Measurements from ENCODE around the gene TULP4.

DNA sequence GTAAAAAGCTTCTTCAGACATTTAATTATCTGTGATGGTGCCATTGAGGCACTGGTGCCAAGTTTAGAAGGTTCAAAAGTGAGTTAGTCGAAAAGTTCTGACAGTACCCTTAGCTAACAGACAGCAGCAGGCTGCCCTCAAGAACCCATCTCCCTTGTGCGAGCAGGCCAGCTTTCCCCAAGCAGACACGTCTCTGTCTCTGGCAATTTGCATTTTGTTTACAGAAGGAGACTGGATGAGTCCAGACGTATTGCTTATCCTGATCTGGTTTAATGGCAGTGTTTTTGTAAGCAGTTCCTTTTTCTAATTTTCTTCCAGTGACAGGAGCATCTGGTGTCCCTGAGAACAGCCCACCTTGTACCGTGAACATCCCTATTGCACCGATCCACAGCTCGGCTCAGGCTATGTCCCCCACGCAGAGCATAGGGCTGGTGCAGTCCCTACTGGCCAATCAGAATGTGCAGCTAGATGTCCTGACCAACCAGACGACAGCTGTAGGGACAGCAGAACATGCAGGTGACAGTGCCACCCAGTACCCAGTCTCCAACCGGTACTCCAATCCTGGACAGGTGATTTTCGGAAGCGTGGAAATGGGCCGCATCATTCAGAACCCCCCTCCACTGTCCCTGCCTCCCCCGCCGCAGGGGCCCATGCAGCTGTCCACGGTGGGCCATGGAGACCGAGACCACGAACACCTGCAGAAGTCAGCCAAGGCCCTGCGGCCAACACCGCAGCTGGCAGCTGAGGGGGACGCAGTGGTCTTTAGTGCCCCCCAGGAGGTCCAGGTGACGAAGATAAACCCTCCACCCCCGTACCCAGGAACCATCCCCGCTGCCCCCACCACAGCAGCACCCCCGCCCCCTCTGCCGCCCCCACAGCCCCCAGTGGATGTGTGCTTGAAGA is 189.3 kb downstream of the TULP4 start:
- TF ChIP-seq SP1 (IDR thresholded peaks at IDR 0.05; ENCODE audit: low read depth, low read length) (no peak), NANOG (IDR thresholded peaks at IDR 0.05; ENCODE audit: insufficient read depth, low read depth, low read length, poor library complexity, severe bottlenecking) (no peak), EZH2 (IDR thresholded peaks at IDR 0.05; ENCODE audit: low read depth, low read length, severe bottlenecking) (no peak), BRCA1 (IDR thresholded peaks at IDR 0.05; ENCODE audit: low read depth, low read length) (no peak), CHD2 (IDR thresholded peaks at IDR 0.05; ENCODE audit: low read length) (no peak), TAF1 (IDR thresholded peaks at IDR 0.05; ENCODE audit: low read depth, low read length) (no peak), POLR2A (IDR thresholded peaks at IDR 0.05; ENCODE audit: control extremely low read depth in 1 of 2, low read depth in 2 of 2, low read length in 2 of 2) (no peak), RAD21 (IDR thresholded peaks at IDR 0.05 in 1 of 2, conservative IDR thresholded peaks at IDR 0.05 in 1 of 2; ENCODE audit: low read depth in 2 of 2, low read length in 2 of 2) (no peak), TCF12 (IDR thresholded peaks at IDR 0.05; ENCODE audit: low read depth, low read length) (no peak), SUZ12 (IDR thresholded peaks at IDR 0.05; ENCODE audit: low read length) (no peak), KDM1A (IDR thresholded peaks at IDR 0.05; ENCODE audit: borderline replicate concordance, low read length) (no peak)
- TF ChIP-seq, protein P1, sequence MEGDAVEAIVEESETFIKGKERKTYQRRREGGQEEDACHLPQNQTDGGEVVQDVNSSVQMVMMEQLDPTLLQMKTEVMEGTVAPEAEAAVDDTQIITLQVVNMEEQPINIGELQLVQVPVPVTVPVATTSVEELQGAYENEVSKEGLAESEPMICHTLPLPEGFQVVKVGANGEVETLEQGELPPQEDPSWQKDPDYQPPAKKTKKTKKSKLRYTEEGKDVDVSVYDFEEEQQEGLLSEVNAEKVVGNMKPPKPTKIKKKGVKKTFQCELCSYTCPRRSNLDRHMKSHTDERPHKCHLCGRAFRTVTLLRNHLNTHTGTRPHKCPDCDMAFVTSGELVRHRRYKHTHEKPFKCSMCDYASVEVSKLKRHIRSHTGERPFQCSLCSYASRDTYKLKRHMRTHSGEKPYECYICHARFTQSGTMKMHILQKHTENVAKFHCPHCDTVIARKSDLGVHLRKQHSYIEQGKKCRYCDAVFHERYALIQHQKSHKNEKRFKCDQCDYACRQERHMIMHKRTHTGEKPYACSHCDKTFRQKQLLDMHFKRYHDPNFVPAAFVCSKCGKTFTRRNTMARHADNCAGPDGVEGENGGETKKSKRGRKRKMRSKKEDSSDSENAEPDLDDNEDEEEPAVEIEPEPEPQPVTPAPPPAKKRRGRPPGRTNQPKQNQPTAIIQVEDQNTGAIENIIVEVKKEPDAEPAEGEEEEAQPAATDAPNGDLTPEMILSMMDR (IDR thresholded peaks at IDR 0.05; ENCODE audit: control extremely low read depth in 1 of 3, insufficient read depth in 1 of 3, low read depth in 1 of 3, low read length in 3 of 3) = no peak
- TF ChIP-seq, protein P2, sequence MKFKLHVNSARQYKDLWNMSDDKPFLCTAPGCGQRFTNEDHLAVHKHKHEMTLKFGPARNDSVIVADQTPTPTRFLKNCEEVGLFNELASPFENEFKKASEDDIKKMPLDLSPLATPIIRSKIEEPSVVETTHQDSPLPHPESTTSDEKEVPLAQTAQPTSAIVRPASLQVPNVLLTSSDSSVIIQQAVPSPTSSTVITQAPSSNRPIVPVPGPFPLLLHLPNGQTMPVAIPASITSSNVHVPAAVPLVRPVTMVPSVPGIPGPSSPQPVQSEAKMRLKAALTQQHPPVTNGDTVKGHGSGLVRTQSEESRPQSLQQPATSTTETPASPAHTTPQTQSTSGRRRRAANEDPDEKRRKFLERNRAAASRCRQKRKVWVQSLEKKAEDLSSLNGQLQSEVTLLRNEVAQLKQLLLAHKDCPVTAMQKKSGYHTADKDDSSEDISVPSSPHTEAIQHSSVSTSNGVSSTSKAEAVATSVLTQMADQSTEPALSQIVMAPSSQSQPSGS (IDR thresholded peaks at IDR 0.05; ENCODE audit: low read length) = no peak
